Mesenchymal stem cell (in vitro differentiated cells and primary cell): ENCODE measurements around the gene TOX3.

Source experiments
- DNase-seq: peaks from one replicate; pipeline ENCODE4 v3.0.0-alpha.2; 2013
- H2AFZ ChIP-seq: one replicate; pipeline ENCODE4 v1.6.1; 2013; ENCODE audit warnings: low read depth, mild to moderate bottlenecking, control low read depth, inconsistent platforms, low read length, moderate library complexity
- H2AK5ac ChIP-seq: 2 replicates; pipeline ENCODE4 v1.6.1; 2013; ENCODE audit warnings: low read length, moderate library complexity, mild to moderate bottlenecking, inconsistent platforms; ENCODE audit not compliant: severe bottlenecking
- H2BK120ac ChIP-seq: one replicate; pipeline ENCODE4 v1.6.1; 2013; ENCODE audit warnings: low read depth, mild to moderate bottlenecking, inconsistent platforms, low read length, moderate library complexity
- H2BK12ac ChIP-seq, 2 experiments: one replicate each; pipeline ENCODE4 v1.6.1; 2013; ENCODE audit warnings: inconsistent platforms in 2 of 2, low read length in 2 of 2, mild to moderate bottlenecking in 2 of 2, moderate library complexity in 2 of 2, control low read depth in 1 of 2
- H2BK15ac ChIP-seq: one replicate; pipeline ENCODE4 v1.6.1; 2013; ENCODE audit warnings: mild to moderate bottlenecking, low read depth, inconsistent platforms; ENCODE audit not compliant: poor library complexity, severe bottlenecking
- H2BK5ac ChIP-seq: 2 replicates; pipeline ENCODE4 v1.6.1; 2013; ENCODE audit warnings: low read depth, mild to moderate bottlenecking, low read length, control low read depth, inconsistent platforms; ENCODE audit not compliant: poor library complexity, severe bottlenecking
- H3K14ac ChIP-seq, 2 experiments: one replicate each; pipeline ENCODE4 v1.6.1; 2013; ENCODE audit warnings: inconsistent platforms in 2 of 2, low read length in 2 of 2, control low read depth in 1 of 2, mild to moderate bottlenecking in 1 of 2, moderate library complexity in 1 of 2
- H3K18ac ChIP-seq, 2 experiments: one replicate each; pipeline ENCODE4 v1.6.1; 2013; ENCODE audit warnings: inconsistent platforms in 2 of 2, low read length in 2 of 2, control low read depth in 1 of 2, low read depth in 1 of 2, mild to moderate bottlenecking in 1 of 2
- H3K23ac ChIP-seq, 2 experiments: one replicate each; pipeline ENCODE4 v1.6.1; 2013; ENCODE audit warnings: inconsistent platforms in 2 of 2, low read length in 2 of 2, mild to moderate bottlenecking in 2 of 2, moderate library complexity in 2 of 2, control low read depth in 1 of 2
- H3K27ac ChIP-seq: 2 replicates; pipeline ENCODE4 v1.5.1; 2013; ENCODE audit warnings: mild to moderate bottlenecking, moderate library complexity, low read length, control low read depth, inconsistent platforms; ENCODE audit not compliant: poor library complexity, severe bottlenecking
- H3K27me3 ChIP-seq, 2 experiments: 2 replicates each; pipeline versions ENCODE4 v1.6.1 to v1.7.0; 2013; ENCODE audit warnings: low read length in 2 of 2, mild to moderate bottlenecking in 2 of 2, moderate library complexity in 2 of 2, control low read depth in 1 of 2, inconsistent platforms in 1 of 2; ENCODE audit not compliant: control insufficient read depth in 1 of 2, insufficient read depth in 1 of 2
- H3K36me3 ChIP-seq, 2 experiments: 2 replicates each; pipeline versions ENCODE4 v1.6.1 to v1.7.0; 2013; ENCODE audit warnings: low read length in 2 of 2, control low read depth in 1 of 2, inconsistent platforms in 1 of 2, low read depth in 1 of 2, mild to moderate bottlenecking in 1 of 2; ENCODE audit not compliant: insufficient read depth in 2 of 2, control insufficient read depth in 1 of 2
- H3K4ac ChIP-seq, 2 experiments: one replicate each; pipeline ENCODE4 v1.6.1; 2013; ENCODE audit warnings: inconsistent platforms in 2 of 2, low read length in 2 of 2, mild to moderate bottlenecking in 2 of 2, moderate library complexity in 2 of 2, control low read depth in 1 of 2, low read depth in 1 of 2
- H3K4me1 ChIP-seq: 2 replicates; pipeline ENCODE4 v1.6.1; 2013; ENCODE audit warnings: low read depth, low read length, control low read depth; ENCODE audit not compliant: control insufficient read depth, insufficient read depth
- H3K4me2 ChIP-seq: 2 replicates; pipeline ENCODE4 v1.6.1; 2013; ENCODE audit warnings: low read length, mild to moderate bottlenecking, inconsistent platforms; ENCODE audit not compliant: poor library complexity, severe bottlenecking
- H3K4me3 ChIP-seq, 2 experiments: 2 replicates each; pipeline versions ENCODE4 v1.5.1 to v1.7.0; 2013; ENCODE audit warnings: low read length in 2 of 2, mild to moderate bottlenecking in 2 of 2, control low read depth in 1 of 2, low read depth in 1 of 2; ENCODE audit not compliant: insufficient read depth in 1 of 2
- H3K79me1 ChIP-seq: replicated peaks from 2 replicates; pipeline ENCODE4 v1.6.1; 2013; ENCODE audit warnings: mild to moderate bottlenecking, control low read depth, low read length, inconsistent platforms; ENCODE audit not compliant: poor library complexity, severe bottlenecking
- H3K9ac ChIP-seq: 2 replicates; pipeline ENCODE4 v1.7.0; 2013; ENCODE audit warnings: mild to moderate bottlenecking, low read length, moderate library complexity
- H3K9me3 ChIP-seq: 2 replicates; pipeline ENCODE4 v1.7.0; 2013; ENCODE audit warnings: mild to moderate bottlenecking, low read length; ENCODE audit not compliant: control insufficient read depth
- H4K8ac ChIP-seq: one replicate; pipeline ENCODE4 v1.6.1; 2013; ENCODE audit warnings: inconsistent platforms, mild to moderate bottlenecking, low read length, moderate library complexity
- H4K91ac ChIP-seq: one replicate; pipeline ENCODE4 v1.6.1; 2013; ENCODE audit warnings: mild to moderate bottlenecking, low read length, inconsistent platforms
- WGBS: methylation state at CpG from one replicate; pipeline ENCODE4 v1.1.7; 2013; ENCODE audit warnings: mixed read lengths; 5-methylcytosine and 5-hydroxymethylcytosine counted together

Gene TOX3

DNA sequence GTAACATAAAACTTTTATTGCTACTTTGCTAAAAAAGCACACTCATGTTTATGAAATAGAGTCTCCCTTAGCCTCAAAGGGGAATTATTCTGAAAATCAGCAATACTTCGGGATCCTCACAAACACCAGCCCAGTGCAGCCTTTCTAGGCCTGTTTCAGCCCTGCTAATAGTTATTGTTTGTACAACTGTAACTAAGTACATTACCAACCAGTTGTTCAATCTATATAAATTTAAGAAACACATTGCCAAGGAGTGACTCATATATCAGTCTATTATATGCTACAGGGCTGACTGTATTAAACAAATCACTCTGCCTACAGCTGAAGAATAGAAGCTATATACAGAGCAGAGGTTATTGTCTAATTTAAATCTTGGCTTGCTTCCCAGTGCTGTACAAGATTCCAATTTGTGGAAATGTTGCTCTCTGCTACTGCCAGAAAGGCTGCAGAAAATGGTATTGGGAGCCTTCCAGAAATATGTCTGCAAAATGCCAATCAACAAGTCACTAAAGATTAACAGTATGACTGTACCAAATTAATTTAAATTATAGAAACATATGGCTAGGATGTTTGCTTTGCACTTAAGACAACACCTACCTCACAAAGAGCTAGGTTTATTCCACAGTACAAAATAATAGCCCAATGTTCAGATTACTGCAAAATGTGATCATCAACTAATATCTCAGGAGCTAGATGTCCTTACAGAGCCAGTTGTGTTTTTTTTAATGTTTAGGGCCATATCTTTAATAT lies 49.7 kb downstream of the TOX3 start:
- Histone ChIP-seq H3K14ac (no peak overlapping the region), H3K4me3 (no peak overlapping the region), H3K18ac (no peak overlapping the region), H2AFZ (no peak overlapping the region), H2BK15ac (no peak overlapping the region), H3K27me3 (no peaks in the 10 kb centered on the region), H2BK120ac (no peak overlapping the region), H3K23ac (no peak overlapping the region), H3K9me3 (no peaks in the 10 kb centered on the region), H3K4ac (no peak overlapping the region), H3K4me1 (no peaks in the 10 kb centered on the region), H2BK12ac (no peak overlapping the region), H3K9ac (no peak overlapping the region), H3K79me1 (peaks cover 3% of the 10 kb centered on the region), H2BK5ac (no peak overlapping the region), H2AK5ac (no peak overlapping the region), H4K91ac (no peak overlapping the region), H3K36me3 (no peaks in the 10 kb centered on the region), H3K27ac (no peak overlapping the region), H4K8ac (no peak overlapping the region), H3K4me2 (no peak overlapping the region)
- no peak for DNase-seq
- 63% methylated on average over 1 of the region's 1 CpG for WGBS

DNA sequence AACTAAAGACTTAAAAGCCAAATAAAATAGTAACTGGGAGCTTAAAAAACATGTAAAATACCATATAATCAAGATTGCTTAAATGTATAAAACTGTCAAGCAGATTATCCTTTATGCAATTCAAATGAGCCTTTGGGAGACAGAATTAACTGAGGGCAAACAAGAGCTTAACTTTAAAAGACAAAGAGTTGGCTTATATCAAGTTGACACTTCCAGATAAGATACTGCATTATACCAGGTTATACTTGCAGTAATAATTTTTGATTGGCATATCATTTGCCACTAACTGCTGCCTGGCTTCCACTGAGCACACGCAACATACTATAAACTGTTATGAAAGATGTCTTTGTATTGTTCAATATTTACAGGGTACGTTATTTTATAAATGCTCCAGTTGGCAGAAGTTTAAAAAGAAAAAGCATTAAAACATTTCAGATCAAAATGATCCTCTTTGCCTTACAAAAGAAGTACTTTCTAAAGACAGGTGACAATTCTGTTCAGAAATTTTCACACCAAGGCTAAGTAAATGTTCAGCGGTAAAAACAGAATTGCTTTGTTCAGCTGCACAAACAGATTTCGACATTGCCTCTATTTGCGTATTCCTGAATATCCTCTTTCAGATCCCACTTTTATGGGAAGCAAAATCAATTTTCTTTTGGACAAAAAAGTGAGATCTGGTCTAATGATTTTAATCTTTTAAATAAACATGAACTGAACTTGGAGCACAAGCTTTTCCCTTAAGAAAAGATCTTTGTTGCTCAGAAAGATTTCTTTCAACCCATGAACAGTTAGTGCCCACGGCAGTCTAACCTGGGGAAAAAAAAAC lies 50.7 kb downstream of the TOX3 start:
- no peak overlapping the region for H2BK5ac ChIP-seq
- H3K4ac ChIP-seq: no peak overlapping the region
- H3K4me1 ChIP-seq: no peaks in the 10 kb centered on the region
- no peak overlapping the region for H3K9ac ChIP-seq
- 100% methylated on average over 3 of the region's 6 CpGs for WGBS
- H3K4me2 ChIP-seq: no peak overlapping the region
- H3K18ac ChIP-seq: no peak overlapping the region
- H4K91ac ChIP-seq: no peak overlapping the region
- no peak overlapping the region for H2BK12ac ChIP-seq
- H3K23ac ChIP-seq: no peak overlapping the region
- DNase-seq: no peak
- no peaks in the 10 kb centered on the region for H3K27me3 ChIP-seq
- H3K4me3 ChIP-seq: no peak overlapping the region
- H3K9me3 ChIP-seq: no peaks in the 10 kb centered on the region
- no peaks in the 10 kb centered on the region for H3K36me3 ChIP-seq
- H2BK15ac ChIP-seq: no peak overlapping the region
- no peak overlapping the region for H2AFZ ChIP-seq
- no peak overlapping the region for H2BK120ac ChIP-seq
- no peak overlapping the region for H2AK5ac ChIP-seq
- no peak overlapping the region for H3K14ac ChIP-seq
- H4K8ac ChIP-seq: no peak overlapping the region
- H3K79me1 ChIP-seq: peaks cover 3% of the 10 kb centered on the region
- H3K27ac ChIP-seq: no peak overlapping the region

- Histone ChIP-seq H2BK12ac (no peak overlapping the region), H3K4me2 (no peak overlapping the region), H2AK5ac (no peak overlapping the region), H2BK15ac (no peak overlapping the region), H2AFZ (no peak overlapping the region), H3K18ac (no peak overlapping the region), H3K23ac (no peak overlapping the region), H2BK120ac (no peak overlapping the region), H3K79me1 (peaks cover 2% of the 10 kb centered on the region), H3K36me3 (no peaks in the 10 kb centered on the region), H3K9ac (no peak overlapping the region), H3K27ac (no peak overlapping the region), H4K91ac (no peak overlapping the region), H3K4me1 (no peaks in the 10 kb centered on the region), H3K14ac (no peak overlapping the region), H4K8ac (no peak overlapping the region), H2BK5ac (no peak overlapping the region), H3K4ac (no peak overlapping the region), H3K4me3 (no peak overlapping the region), H3K27me3 (no peaks in the 10 kb centered on the region), H3K9me3 (no peaks in the 10 kb centered on the region)
- no peak for DNase-seq
- WGBS: 90% methylated on average over 2 of the region's 3 CpGs
These were observed 52.3 kb downstream of the TOX3 start for GRCh38 chr16:52494621-52495020.

- H3K79me1 ChIP-seq: peaks cover 2% of the 10 kb centered on the region
- no peak overlapping the region for H3K4me2 ChIP-seq
- no peak overlapping the region for H3K23ac ChIP-seq
- H3K4me1 ChIP-seq: no peaks in the 10 kb centered on the region
- no peak overlapping the region for H2BK12ac ChIP-seq
- H4K91ac ChIP-seq: no peak overlapping the region
- H3K36me3 ChIP-seq: no peaks in the 10 kb centered on the region
- no peak overlapping the region for H3K9ac ChIP-seq
- no peak overlapping the region for H3K14ac ChIP-seq
- WGBS: 88% methylated on average over 3 of the region's 4 CpGs
- H4K8ac ChIP-seq: no peak overlapping the region
- no peak overlapping the region for H2BK120ac ChIP-seq
- no peak for DNase-seq
- no peak overlapping the region for H2AK5ac ChIP-seq
- H3K4ac ChIP-seq: no peak overlapping the region
- no peak overlapping the region for H2AFZ ChIP-seq
- H3K4me3 ChIP-seq: no peak overlapping the region
- H3K9me3 ChIP-seq: no peaks in the 10 kb centered on the region
- no peak overlapping the region for H3K18ac ChIP-seq
- no peaks in the 10 kb centered on the region for H3K27me3 ChIP-seq
- H2BK15ac ChIP-seq: no peak overlapping the region
- H2BK5ac ChIP-seq: no peak overlapping the region
- H3K27ac ChIP-seq: no peak overlapping the region
These were observed 52.8 kb downstream of the TOX3 start for GRCh38 chr16:52494145-52494544.
